ENCODE data around the gene UBE3C.

DNA sequence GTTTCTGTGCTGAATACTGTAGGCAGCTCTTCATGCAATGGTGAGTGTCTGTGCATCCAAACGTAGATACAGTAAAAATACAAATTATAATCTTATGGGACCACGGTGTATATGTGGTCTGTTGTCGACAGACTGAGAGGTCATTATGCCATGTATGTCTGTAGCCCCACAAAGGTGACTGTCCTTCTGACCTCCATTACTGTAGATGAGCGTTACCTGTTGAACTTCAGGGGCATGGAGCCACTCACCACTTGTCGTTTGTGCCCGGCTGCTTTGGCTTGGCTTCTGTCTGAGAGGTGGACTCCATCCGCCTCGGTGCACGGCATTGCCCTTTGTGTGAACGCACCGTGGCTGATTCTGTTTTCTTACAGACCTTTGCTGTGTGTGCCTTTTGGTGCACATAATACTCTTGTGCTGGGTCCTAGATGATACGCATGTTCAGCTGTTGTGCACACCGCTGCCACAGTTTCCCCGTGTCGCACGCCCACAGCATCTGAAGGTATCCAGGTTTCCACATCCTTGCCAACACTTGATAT lies 2.9 kb downstream of the UBE3C start:
- TF ChIP-seq CTCF (IDR thresholded peaks at IDR 0.05) (no peak), POLR2A (IDR thresholded peaks at IDR 0.05) (no peak)

Data from lower leg skin (tissue), 3 donors.